Stomach (tissue), 4 donors: ENCODE results near the gene MVP.

Source experiments
- CTCF ChIP-seq, 7 experiments: fragments of 450-650 bp in 4 of 7; fragments of 200-600 bp in 3 of 7; sonication (generic) in 3 of 7; IDR thresholded peaks; one replicate each; pipeline ENCODE4 v1.5.1; 2016 to 2019; ENCODE audit warnings: antibody characterized with exemption in 7 of 7, control low read depth in 2 of 7, mild to moderate bottlenecking in 1 of 7
- EP300 ChIP-seq: sonication (generic); formaldehyde crosslinking; IDR thresholded peaks from one replicate; pipeline ENCODE4 v1.6.1; 2017; ENCODE audit warnings: antibody characterized with exemption
- POLR2A ChIP-seq, 4 donors: fragments of 450-650 bp; IDR thresholded peaks; one replicate each; pipeline ENCODE4 v1.6.1; 2016; ENCODE audit warnings: antibody characterized with exemption in 4 of 4, control low read depth in 2 of 4, mild to moderate bottlenecking in 1 of 4, moderate library complexity in 1 of 4

- no peak for TF ChIP-seq CTCF (IDR thresholded peaks at IDR 0.05)
- no peak for TF ChIP-seq EP300
- no peak for TF ChIP-seq POLR2A (IDR thresholded peaks at IDR 0.05)
These were observed 25.4 kb downstream of the MVP start for GRCh38 chr16:29845656-29846055.
